Upper lobe of left lung (tissue), 4 donors: ENCODE measurements around the gene ADNP.

ENCODE experiments used
- POLR2A ChIP-seq, 4 donors: fragments of 450-650 bp; IDR thresholded peaks; one replicate each; pipeline ENCODE4 v1.5.1; 2016 to 2017; ENCODE audit warnings: antibody characterized with exemption in 4 of 4, mild to moderate bottlenecking in 2 of 4
- POLR2AphosphoS5 ChIP-seq, 2 donors: sonication (generic); formaldehyde crosslinking; IDR thresholded peaks; one replicate each; pipeline ENCODE4 v1.5.1; 2017; ENCODE audit warnings: antibody characterized with exemption in 2 of 2
- TF ChIP-seq, protein P1 (sequence below), 6 experiments: fragments of 450-650 bp in 4 of 6; fragments of 200-600 bp in 2 of 6; sonication (generic) in 2 of 6; IDR thresholded peaks; one replicate each; pipeline ENCODE4 v1.5.1; 2016 to 2019; ENCODE audit warnings: antibody characterized with exemption in 6 of 6

DNA sequence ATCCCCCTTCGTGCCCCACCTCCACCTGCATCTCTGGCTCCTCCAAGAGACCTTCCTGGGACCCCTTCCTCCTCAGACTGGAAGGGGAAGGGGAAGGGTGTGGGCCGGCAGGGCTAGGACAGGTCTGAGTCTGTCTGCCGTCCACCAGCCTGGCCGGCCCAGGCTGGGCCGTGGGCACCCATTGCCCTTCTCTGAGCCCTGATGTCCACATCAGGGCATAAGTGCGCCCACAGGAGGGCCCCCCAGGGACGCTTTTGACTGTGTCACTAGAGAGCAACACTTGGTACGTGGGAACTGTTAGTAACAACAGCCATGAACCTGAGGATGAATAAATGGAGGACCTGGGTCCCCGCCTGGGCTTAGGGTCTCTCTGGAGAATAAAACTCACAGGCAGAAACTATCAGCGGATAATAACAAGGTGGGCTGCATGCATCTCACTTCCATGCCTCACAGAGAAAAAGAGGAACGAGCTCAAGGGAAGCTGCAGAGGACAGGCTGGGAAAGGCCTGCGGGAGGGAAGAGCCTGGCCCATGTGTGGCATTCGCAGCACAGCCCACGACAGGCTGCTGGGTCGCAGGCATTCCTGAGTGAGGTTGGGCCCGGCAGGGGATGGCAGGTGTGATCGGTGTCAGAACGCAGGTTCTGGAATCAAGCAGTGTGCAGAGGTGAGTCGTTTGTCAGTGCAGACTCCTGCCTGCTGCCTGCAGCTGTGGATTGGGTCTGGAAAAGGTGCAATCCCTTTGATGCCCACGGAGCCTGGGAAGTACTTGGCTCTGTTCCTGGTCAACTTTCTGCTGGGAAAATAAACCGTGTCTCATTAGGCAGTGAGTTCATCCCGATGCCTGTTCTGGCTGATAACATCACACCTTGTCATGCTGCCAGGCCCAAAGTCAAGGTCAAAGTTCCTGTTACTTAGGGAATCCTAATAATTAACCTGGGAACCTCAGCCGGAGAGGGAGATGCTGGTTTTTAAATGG is 75.5 kb downstream of the ADNP start:
- TF ChIP-seq POLR2A (IDR thresholded peaks at IDR 0.05): no peak
- TF ChIP-seq, protein P1, sequence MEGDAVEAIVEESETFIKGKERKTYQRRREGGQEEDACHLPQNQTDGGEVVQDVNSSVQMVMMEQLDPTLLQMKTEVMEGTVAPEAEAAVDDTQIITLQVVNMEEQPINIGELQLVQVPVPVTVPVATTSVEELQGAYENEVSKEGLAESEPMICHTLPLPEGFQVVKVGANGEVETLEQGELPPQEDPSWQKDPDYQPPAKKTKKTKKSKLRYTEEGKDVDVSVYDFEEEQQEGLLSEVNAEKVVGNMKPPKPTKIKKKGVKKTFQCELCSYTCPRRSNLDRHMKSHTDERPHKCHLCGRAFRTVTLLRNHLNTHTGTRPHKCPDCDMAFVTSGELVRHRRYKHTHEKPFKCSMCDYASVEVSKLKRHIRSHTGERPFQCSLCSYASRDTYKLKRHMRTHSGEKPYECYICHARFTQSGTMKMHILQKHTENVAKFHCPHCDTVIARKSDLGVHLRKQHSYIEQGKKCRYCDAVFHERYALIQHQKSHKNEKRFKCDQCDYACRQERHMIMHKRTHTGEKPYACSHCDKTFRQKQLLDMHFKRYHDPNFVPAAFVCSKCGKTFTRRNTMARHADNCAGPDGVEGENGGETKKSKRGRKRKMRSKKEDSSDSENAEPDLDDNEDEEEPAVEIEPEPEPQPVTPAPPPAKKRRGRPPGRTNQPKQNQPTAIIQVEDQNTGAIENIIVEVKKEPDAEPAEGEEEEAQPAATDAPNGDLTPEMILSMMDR (IDR thresholded peaks at IDR 0.05): no peak
- TF ChIP-seq POLR2AphosphoS5 (IDR thresholded peaks at IDR 0.05): no peak
